ENCODE results near the gene PRR20G. TPM values are rescaled to one million over a fixed set of nuclear protein-coding genes. Genes with fewer than 3 reads are reported as not detected.
"Not testable (repeated sequence)": the region's sequence is repeated elsewhere in the genome, so short reads cannot be mapped to it uniquely, and the experiment has no call there.

PRR20G gene
- total and polyA plus RNA-seq, 2 experiments from 2014 or later = not detected

DNA sequence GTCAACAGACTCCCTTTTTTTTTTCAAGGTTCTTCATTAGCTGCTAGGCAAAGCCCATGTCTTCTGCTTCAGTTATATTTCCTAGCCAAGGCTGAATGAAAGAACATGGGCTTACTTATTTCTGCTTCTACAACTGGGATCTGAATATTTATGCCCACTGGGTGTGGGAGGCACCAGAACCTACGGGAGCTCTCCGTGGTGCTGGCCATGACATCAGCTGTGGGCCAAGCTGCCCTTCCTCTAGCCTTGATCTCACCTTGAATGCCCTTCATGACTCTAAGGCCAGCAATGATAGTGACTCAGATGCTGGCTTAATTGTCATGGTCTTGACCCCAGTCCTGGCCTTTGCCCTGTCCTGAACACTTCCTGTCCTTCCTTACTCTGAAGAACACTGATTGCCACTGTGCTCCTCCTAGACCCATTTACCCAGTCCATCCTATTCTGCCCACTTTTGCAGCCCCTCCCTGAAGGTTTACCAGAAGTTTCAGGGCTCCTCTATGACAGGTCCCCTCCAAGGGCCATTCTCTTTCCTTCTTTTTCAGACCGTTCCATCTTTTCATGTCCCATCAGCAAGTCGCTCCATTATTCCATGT is 32.8 kb upstream of the PRR20G start:
- Histone ChIP-seq H3K36me3 (ENCODE audit: low read depth) (no peaks in the 10 kb centered on the region), H2AFZ (no peak overlapping the region), H3K27me3 (replicated peaks; ENCODE audit: insufficient read depth) (peaks cover 10% of the 10 kb centered on the region; the same call in 1 of the 2 replicates), H3K9me2 (ENCODE audit: insufficient read depth) (no peaks in the 10 kb centered on the region), H3K4me3 (no peak overlapping the region), H3F3A (ENCODE audit: insufficient read depth) (no peaks in the 10 kb centered on the region), H3K9me3 (ENCODE audit: low read depth) (no peaks in the 10 kb centered on the region), H4K20me1 (ENCODE audit: insufficient read depth) (no peaks in the 10 kb centered on the region), H3K79me2 (ENCODE audit: insufficient read depth) (no peaks in the 10 kb centered on the region), H3K4me2 (ENCODE audit: unreplicated experiment) (no peak overlapping the region), H3K4me1 (ENCODE audit: insufficient read depth) (no peaks in the 10 kb centered on the region), H3K9ac (no peak overlapping the region), H3K27ac (no peak overlapping the region)
- TF ChIP-seq EZH2phosphoT487 (IDR thresholded peaks at IDR 0.05; ENCODE audit: insufficient read depth, low read depth) = no peak
- no peak for TF ChIP-seq EZH2 (IDR thresholded peaks at IDR 0.05; ENCODE audit: insufficient read depth, poor library complexity, severe bottlenecking)
- in situ Hi-C loops (cut with MboI) = no loop called here
- WGBS, 2 experiments (ENCODE audit: low coverage in 1 of 2, low lambda C conversion rate in 2 of 2, missing lambda C conversion rate in 2 of 2) = 47% methylated on average over 4 of the region's 4 CpGs
- DNase-seq = peak; percentile 26

DNA sequence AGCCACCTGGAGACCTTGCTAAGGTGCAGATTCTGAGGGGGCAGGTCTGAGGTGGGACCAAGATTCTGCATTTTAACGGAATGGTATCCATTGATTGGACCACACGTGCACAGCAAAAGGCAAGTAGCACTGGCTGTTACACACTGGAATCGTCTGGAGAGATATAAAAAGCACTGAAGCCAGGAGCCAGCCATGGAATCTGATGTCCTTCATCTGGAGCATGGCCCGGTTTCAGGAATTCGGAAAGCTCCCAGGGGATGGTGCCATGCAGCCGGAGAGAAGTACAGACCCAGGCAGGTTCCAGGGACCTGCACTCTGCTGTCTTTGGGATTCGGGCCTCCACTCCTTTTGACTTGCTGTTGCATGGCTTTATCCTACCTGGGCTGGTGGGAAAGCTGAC is 28.8 kb upstream of the PRR20G start:
- in situ Hi-C loops (cut with MboI) = no loop called here
- no peak overlapping the region for H3K4me3 ChIP-seq
- no peaks in the 10 kb centered on the region for H4K20me1 ChIP-seq (ENCODE audit: insufficient read depth)
- H3K9me2 ChIP-seq (ENCODE audit: insufficient read depth) = no peaks in the 10 kb centered on the region
- no peaks in the 10 kb centered on the region for H3K9me3 ChIP-seq (ENCODE audit: low read depth)
- H3K27me3 ChIP-seq (replicated peaks; ENCODE audit: insufficient read depth) = peaks cover 10% of the 10 kb centered on the region
- H3K4me2 ChIP-seq (ENCODE audit: unreplicated experiment) = no peak overlapping the region
- H3K36me3 ChIP-seq (ENCODE audit: low read depth) = no peaks in the 10 kb centered on the region
- H3K27ac ChIP-seq = no peak overlapping the region
- 28 to 29% methylated on average over 7 of the region's 7 CpGs for WGBS, 2 experiments (ENCODE audit: low coverage in 1 of 2, low lambda C conversion rate in 2 of 2, missing lambda C conversion rate in 2 of 2)
- H2AFZ ChIP-seq = no peak overlapping the region
- no peak overlapping the region for H3K9ac ChIP-seq
- H3F3A ChIP-seq (ENCODE audit: insufficient read depth) = no peaks in the 10 kb centered on the region
- DNase-seq = no peak
- H3K4me1 ChIP-seq (ENCODE audit: insufficient read depth) = no peaks in the 10 kb centered on the region
- H3K79me2 ChIP-seq (ENCODE audit: insufficient read depth) = no peaks in the 10 kb centered on the region
- no peak for TF ChIP-seq EZH2phosphoT487 (IDR thresholded peaks at IDR 0.05; ENCODE audit: insufficient read depth, low read depth)
- TF ChIP-seq EZH2 (IDR thresholded peaks at IDR 0.05; ENCODE audit: insufficient read depth, poor library complexity, severe bottlenecking) = no peak

DNA sequence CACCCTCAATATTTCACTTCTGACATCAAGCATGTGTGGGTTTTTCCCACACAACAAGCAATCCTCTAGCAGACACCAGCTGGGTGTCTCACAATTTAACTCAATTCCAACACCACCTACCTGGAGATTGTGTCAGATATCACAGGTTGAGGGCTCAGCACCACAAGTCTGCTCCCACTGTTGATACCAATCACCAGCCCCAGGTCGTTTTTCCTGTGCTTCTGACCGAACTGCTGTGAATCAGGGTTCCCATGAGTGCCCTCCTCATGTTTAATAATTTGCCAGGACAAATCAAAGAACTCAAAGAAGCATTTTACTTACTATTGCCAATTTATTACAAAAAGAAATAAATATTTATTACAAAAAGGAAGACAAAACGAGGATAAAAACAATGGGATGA is 25.0 kb upstream of the PRR20G start:
- in situ Hi-C loops (cut with MboI) = no loop called here
- H3K9ac ChIP-seq = no peak overlapping the region
- H4K20me1 ChIP-seq (ENCODE audit: insufficient read depth) = no peaks in the 10 kb centered on the region
- no peak overlapping the region for H3K27ac ChIP-seq
- no peak for DNase-seq
- no peak overlapping the region for H2AFZ ChIP-seq
- no peaks in the 10 kb centered on the region for H3K36me3 ChIP-seq (ENCODE audit: low read depth)
- H3K9me3 ChIP-seq (ENCODE audit: low read depth) = no peaks in the 10 kb centered on the region
- no peaks in the 10 kb centered on the region for H3K4me1 ChIP-seq (ENCODE audit: insufficient read depth)
- no peak for TF ChIP-seq EZH2 (IDR thresholded peaks at IDR 0.05; ENCODE audit: insufficient read depth, poor library complexity, severe bottlenecking)
- no peak for TF ChIP-seq EZH2phosphoT487 (IDR thresholded peaks at IDR 0.05; ENCODE audit: insufficient read depth, low read depth)
- 5 to 6% methylated on average over 3 of the region's 3 CpGs for WGBS, 2 experiments (ENCODE audit: low coverage in 1 of 2, low lambda C conversion rate in 2 of 2, missing lambda C conversion rate in 2 of 2)
- no peaks in the 10 kb centered on the region for H3F3A ChIP-seq (ENCODE audit: insufficient read depth)
- no peaks in the 10 kb centered on the region for H3K9me2 ChIP-seq (ENCODE audit: insufficient read depth)
- peaks cover 24% of the 10 kb centered on the region for H3K27me3 ChIP-seq (replicated peaks; ENCODE audit: insufficient read depth)
- no peak overlapping the region for H3K4me2 ChIP-seq (ENCODE audit: unreplicated experiment)
- H3K4me3 ChIP-seq = no peak overlapping the region
- H3K79me2 ChIP-seq (ENCODE audit: insufficient read depth) = no peaks in the 10 kb centered on the region

DNA sequence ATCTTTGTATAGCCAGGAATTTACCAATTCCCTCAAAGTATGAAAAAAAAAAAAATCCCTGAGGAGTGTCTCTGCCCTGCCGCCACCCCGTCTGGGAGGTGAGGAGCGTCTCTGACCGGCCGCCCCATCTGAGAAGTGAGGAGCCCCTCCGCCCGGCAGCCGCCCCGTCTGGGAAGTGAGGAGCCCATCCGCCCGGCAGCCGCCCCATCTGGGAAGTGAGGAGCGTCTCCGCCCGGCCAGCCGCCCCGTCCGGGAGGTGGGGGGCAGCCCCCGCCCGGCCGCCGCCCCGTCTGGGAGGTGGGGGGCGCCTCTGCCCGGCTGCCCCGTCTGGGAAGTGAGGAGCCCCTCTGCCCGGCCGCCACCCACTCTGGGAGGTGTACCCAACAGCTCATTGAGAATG is 21.0 kb upstream of the PRR20G start:
- in situ Hi-C loops (cut with MboI); DNase-seq; H3K79me2 ChIP-seq (ENCODE audit: insufficient read depth); H3F3A ChIP-seq (ENCODE audit: insufficient read depth); H3K27ac ChIP-seq; H2AFZ ChIP-seq; H3K9ac ChIP-seq; H3K9me3 ChIP-seq (ENCODE audit: low read depth); H3K36me3 ChIP-seq (ENCODE audit: low read depth); H3K4me1 ChIP-seq (ENCODE audit: insufficient read depth); H3K4me3 ChIP-seq; H4K20me1 ChIP-seq (ENCODE audit: insufficient read depth); H3K9me2 ChIP-seq (ENCODE audit: insufficient read depth); H3K4me2 ChIP-seq (ENCODE audit: unreplicated experiment): not testable (repeated sequence)
- peaks cover 24% of the 10 kb centered on the region for H3K27me3 ChIP-seq (replicated peaks; ENCODE audit: insufficient read depth)
- WGBS, 2 experiments (ENCODE audit: low coverage in 1 of 2, low lambda C conversion rate in 2 of 2, missing lambda C conversion rate in 2 of 2) = 74 to 80% methylated on average over 5 to 24 of the region's 28 CpGs

DNA sequence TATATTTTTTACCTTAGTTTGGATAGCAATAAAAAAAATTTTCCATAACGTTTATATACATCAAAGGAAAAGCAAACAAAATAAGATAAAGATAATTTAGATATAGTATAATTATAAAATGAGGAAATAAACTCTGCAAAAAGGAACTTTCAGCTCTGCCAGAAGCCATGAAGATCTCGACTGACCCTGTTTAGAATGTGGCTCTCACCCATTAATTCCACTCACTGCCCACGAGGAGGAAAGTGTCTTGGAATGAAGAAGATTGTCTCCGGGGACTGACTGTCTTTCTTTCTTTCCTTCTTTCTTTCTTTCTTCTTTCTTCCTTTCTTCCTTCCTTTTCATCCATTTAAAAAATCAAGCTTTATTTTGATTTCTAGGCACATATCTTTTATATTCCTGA is 20.1 kb upstream of the PRR20G start:
- H3K9me3 ChIP-seq (ENCODE audit: low read depth) = no peaks in the 10 kb centered on the region
- no peak overlapping the region for H3K4me2 ChIP-seq (ENCODE audit: unreplicated experiment)
- H3F3A ChIP-seq (ENCODE audit: insufficient read depth) = no peaks in the 10 kb centered on the region
- no peaks in the 10 kb centered on the region for H3K9me2 ChIP-seq (ENCODE audit: insufficient read depth)
- no peak overlapping the region for H2AFZ ChIP-seq
- in situ Hi-C loops (cut with MboI) = no loop called here
- DNase-seq = no peak
- TF ChIP-seq EZH2phosphoT487 (IDR thresholded peaks at IDR 0.05; ENCODE audit: insufficient read depth, low read depth) = no peak
- peak; percentile 38 for TF ChIP-seq EZH2 (IDR thresholded peaks at IDR 0.05; ENCODE audit: insufficient read depth, poor library complexity, severe bottlenecking)
- 43 to 46% methylated on average over 4 of the region's 4 CpGs for WGBS, 2 experiments (ENCODE audit: low coverage in 1 of 2, low lambda C conversion rate in 2 of 2, missing lambda C conversion rate in 2 of 2)
- no peaks in the 10 kb centered on the region for H4K20me1 ChIP-seq (ENCODE audit: insufficient read depth)
- no peaks in the 10 kb centered on the region for H3K4me1 ChIP-seq (ENCODE audit: insufficient read depth)
- no peak overlapping the region for H3K27ac ChIP-seq
- H3K27me3 ChIP-seq (replicated peaks; ENCODE audit: insufficient read depth) = peaks cover 27% of the 10 kb centered on the region
- no peak overlapping the region for H3K4me3 ChIP-seq
- H3K79me2 ChIP-seq (ENCODE audit: insufficient read depth) = no peaks in the 10 kb centered on the region
- no peak overlapping the region for H3K9ac ChIP-seq
- no peaks in the 10 kb centered on the region for H3K36me3 ChIP-seq (ENCODE audit: low read depth)
